Measurements from ENCODE around the gene FAM43A.

FAM43A gene

DNA sequence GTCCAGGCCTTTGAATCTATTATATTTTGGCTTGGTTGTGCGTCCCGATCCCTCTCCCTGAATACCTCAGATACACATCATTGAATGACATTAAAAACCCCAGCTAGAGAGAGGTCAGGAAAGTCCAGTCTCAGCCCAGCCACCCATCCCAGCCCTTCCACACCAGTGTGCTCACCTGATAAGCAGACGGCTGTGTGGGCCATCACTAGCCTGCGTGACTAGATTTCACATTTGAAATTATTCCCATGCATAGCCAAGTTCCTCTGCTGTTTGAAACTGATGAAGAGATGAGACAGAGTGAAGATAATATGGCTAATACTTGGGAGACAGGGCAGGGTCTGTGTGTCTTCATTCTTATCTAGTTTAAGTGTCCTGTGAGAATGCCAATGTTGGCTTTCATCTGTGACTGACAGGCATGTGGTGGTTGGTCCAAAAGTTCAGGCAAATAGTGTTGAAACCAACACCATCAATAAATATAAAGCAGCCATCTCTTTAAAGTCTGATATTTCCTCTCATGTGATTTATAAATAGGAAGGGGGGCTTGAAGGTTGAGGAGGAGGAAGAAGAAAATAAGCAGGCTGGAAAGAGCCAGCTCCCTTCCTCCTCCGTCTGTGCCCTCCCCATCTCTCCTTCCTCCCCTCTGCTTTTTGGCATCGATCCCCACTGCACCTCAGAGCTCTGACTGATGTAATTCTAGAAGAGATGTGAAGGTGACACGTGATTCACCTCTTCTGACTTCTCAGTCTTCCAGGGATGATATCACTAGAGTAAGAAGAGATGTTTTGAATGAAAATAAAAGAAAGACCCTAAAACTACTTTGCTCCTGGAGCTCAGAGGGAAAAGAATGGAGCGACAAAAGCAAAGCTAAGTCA, 5.1 kb downstream of the FAM43A start:
- peaks cover 22% of the 10 kb centered on the region for H3K79me2 ChIP-seq (ENCODE audit: control insufficient read depth, low read length)

DNA sequence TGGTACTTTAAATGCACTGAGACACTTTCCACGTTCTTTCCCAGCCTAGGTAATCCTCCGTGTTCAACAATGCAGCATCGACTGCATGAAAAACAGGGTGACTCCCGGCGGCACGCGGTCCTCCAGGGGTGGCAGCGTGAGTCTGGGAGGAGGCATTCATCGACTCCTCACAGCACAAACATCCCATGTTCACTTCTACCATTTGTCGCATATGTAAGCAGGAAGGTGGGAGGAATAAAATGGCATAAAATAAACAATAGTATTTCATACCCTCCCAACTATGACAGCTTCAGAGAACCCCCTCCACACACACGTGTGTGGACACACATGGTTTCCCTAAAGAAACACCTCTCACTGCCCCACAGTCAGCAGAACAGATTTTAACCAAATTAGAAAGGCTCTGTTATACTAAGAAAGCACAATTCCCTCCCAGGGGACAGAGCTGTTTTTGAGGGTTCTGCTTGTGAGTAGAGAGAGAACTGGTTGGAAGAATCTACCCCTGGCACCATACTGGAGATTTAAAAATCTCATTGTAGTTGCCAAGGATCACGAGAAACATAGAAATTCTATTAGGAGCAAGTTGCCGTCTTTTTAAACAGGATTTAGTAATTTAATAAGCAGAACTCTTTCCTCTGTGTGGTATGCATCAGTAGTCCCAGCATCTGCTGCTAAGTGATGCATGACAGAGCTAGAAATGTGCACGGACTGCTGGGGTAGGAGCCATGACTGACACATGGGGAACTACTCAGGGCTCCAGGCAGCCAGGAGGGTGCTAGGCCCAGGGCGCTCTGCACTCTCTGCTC, 6.0 kb downstream of the FAM43A start:
- Histone ChIP-seq H3K36me3 (ENCODE audit: control insufficient read depth, low read length) (peaks cover 12% of the 10 kb centered on the region; the same call in 1 of the 2 replicates), H3K79me2 (ENCODE audit: control insufficient read depth, low read length) (peaks cover 15% of the 10 kb centered on the region), H3K9me3 (ENCODE audit: control insufficient read depth, insufficient read depth, low read length) (no peaks in the 10 kb centered on the region), H4K20me1 (ENCODE audit: control insufficient read depth, insufficient read depth, low read depth, low read length) (no peaks in the 10 kb centered on the region), H3K27me3 (ENCODE audit: control insufficient read depth, low read length) (peaks cover 3% of the 10 kb centered on the region; the same call in 1 of the 2 replicates), H3F3A (ENCODE audit: control insufficient read depth, insufficient read depth) (peaks cover 35% of the 10 kb centered on the region), H3K9me2 (replicated peaks; ENCODE audit: control insufficient read depth, low read length) (no peaks in the 10 kb centered on the region), H3K4me1 (ENCODE audit: control insufficient read depth, low read length) (peaks cover 71% of the 10 kb centered on the region), H3K27ac (ENCODE audit: low read depth, low read length) (peak overlapping the region; percentile 95), H3K4me3 (ENCODE audit: low read length) (peak overlapping the region; percentile 67), H3K4me2 (ENCODE audit: low read length) (peak overlapping the region; percentile 87)
- TF ChIP-seq, protein P1, sequence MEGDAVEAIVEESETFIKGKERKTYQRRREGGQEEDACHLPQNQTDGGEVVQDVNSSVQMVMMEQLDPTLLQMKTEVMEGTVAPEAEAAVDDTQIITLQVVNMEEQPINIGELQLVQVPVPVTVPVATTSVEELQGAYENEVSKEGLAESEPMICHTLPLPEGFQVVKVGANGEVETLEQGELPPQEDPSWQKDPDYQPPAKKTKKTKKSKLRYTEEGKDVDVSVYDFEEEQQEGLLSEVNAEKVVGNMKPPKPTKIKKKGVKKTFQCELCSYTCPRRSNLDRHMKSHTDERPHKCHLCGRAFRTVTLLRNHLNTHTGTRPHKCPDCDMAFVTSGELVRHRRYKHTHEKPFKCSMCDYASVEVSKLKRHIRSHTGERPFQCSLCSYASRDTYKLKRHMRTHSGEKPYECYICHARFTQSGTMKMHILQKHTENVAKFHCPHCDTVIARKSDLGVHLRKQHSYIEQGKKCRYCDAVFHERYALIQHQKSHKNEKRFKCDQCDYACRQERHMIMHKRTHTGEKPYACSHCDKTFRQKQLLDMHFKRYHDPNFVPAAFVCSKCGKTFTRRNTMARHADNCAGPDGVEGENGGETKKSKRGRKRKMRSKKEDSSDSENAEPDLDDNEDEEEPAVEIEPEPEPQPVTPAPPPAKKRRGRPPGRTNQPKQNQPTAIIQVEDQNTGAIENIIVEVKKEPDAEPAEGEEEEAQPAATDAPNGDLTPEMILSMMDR (IDR thresholded peaks at IDR 0.05; ENCODE audit: low read depth, low read length, poor library complexity, severe bottlenecking), result no peak
- TF ChIP-seq EZH2phosphoT487 (IDR thresholded peaks at IDR 0.05; ENCODE audit: borderline replicate concordance, low read length), result no peak

More for the DNA sequence above, 5.1 kb downstream of the FAM43A start:
- Histone ChIP-seq H3K4me2 (ENCODE audit: low read length) (peak overlapping the region; percentile 87), H3K4me3 (ENCODE audit: low read length) (peak overlapping the region; percentile 67), H3K4me1 (ENCODE audit: control insufficient read depth, low read length) (peaks cover 76% of the 10 kb centered on the region), H3K9me2 (replicated peaks; ENCODE audit: control insufficient read depth, low read length) (no peaks in the 10 kb centered on the region), H3K27ac (ENCODE audit: low read depth, low read length) (peak overlapping the region; percentile 95), H3K9me3 (ENCODE audit: control insufficient read depth, insufficient read depth, low read length) (no peaks in the 10 kb centered on the region), H4K20me1 (ENCODE audit: control insufficient read depth, insufficient read depth, low read depth, low read length) (no peaks in the 10 kb centered on the region), H3K27me3 (ENCODE audit: control insufficient read depth, low read length) (peaks cover 8% of the 10 kb centered on the region; the same call in 1 of the 2 replicates), H3K36me3 (ENCODE audit: control insufficient read depth, low read length) (peaks cover 12% of the 10 kb centered on the region; the same call in 1 of the 2 replicates), H3F3A (ENCODE audit: control insufficient read depth, insufficient read depth) (peaks cover 35% of the 10 kb centered on the region)
- no peak for TF ChIP-seq EZH2phosphoT487 (IDR thresholded peaks at IDR 0.05; ENCODE audit: borderline replicate concordance, low read length)
- TF ChIP-seq, protein P1 (IDR thresholded peaks at IDR 0.05; ENCODE audit: low read depth, low read length, poor library complexity, severe bottlenecking), result no peak

DNA sequence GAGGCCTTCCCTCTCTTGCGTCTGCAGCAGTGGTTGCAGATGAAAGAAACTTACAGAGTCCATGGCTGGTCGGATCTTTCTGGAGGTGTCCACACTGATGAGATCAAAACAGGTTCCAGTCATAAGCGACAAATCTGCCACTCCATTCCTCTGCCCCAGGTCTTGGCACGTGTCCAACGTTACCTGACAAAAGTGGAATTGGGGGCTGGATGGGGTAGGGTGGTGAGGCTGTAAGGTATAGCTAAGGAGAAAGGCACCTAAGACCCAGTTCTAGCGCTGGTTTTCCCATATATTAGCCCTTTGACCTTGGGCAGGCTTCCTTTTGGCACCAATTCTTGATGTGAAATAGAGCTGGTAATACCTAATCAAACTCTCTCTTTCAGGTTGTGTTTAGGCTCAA, 11.0 kb downstream of the FAM43A start:
- Histone ChIP-seq H3K27ac (ENCODE audit: low read depth, low read length) (no peak overlapping the region), H3K4me3 (ENCODE audit: low read length) (no peak overlapping the region), H3F3A (ENCODE audit: control insufficient read depth, insufficient read depth) (peaks cover 6% of the 10 kb centered on the region), H3K4me2 (ENCODE audit: low read length) (no peak overlapping the region), H3K9me3 (ENCODE audit: control insufficient read depth, insufficient read depth, low read length) (no peaks in the 10 kb centered on the region; the same call in 1 of the 2 replicates), H4K20me1 (ENCODE audit: control insufficient read depth, insufficient read depth, low read depth, low read length) (no peaks in the 10 kb centered on the region), H3K9me2 (replicated peaks; ENCODE audit: control insufficient read depth, low read length) (no peaks in the 10 kb centered on the region), H3K36me3 (ENCODE audit: control insufficient read depth, low read length) (0 out of 2 replicates have a peak, but pooled peaks cover 3% of the 10 kb centered on the region), H3K27me3 (ENCODE audit: control insufficient read depth, low read length) (no peaks in the 10 kb centered on the region), H3K79me2 (ENCODE audit: control insufficient read depth, low read length) (no peaks in the 10 kb centered on the region), H3K4me1 (ENCODE audit: control insufficient read depth, low read length) (peaks cover 22% of the 10 kb centered on the region)
- no peak for TF ChIP-seq EZH2phosphoT487 (IDR thresholded peaks at IDR 0.05; ENCODE audit: borderline replicate concordance, low read length)
- TF ChIP-seq, protein P1 (IDR thresholded peaks at IDR 0.05; ENCODE audit: low read depth, low read length, poor library complexity, severe bottlenecking), result no peak
